GM12878 (cell line): ENCODE results near the gene ZBED1. TPM values are rescaled to one million over a fixed set of nuclear protein-coding genes. Genes with fewer than 3 reads are reported as not detected.

Source experiments
- ATAC-seq: fragments of 200-7000 bp; cut with Tn5 transposase; 3 replicates; pipeline ENCODE4 v1.9.1; 2020; ENCODE audit warnings: mild to moderate bottlenecking, moderate library complexity
- BruUV-seq: library from RNA; stranded (reverse); fragments of 400-500 nt; replicated peaks from 2 replicates; lab custom pipeline; 2021; lab: Mats Ljungman, UMichigan
- CTCF ChIA-PET: fragments of 300-600 bp; sonication (Branson Sonifier 250); formaldehyde crosslinking; extraction: SDS; loops from one replicate; lab custom pipeline; 2021; ENCODE audit warnings: inconsistent platforms; lab: Yijun Ruan, JAX
- POLR2A ChIA-PET: fragments of 350-600 bp; formaldehyde crosslinking; extraction: SDS; loops from one replicate; lab custom pipeline; 2021; ENCODE audit warnings: inconsistent platforms; lab: Charles Lee
- RAD21 ChIA-PET: fragments of 300-600 bp; sonication (Branson Sonifier 250); formaldehyde crosslinking; loops from one replicate; lab custom pipeline; 2023; ENCODE audit warnings: antibody characterized with exemption; ENCODE audit not compliant: unreplicated experiment; lab: Charles Lee
- SMC1A ChIA-PET: fragments of 300-600 bp; sonication (Branson Sonifier 250); formaldehyde crosslinking; loops from one replicate; lab custom pipeline; 2023; ENCODE audit not compliant: unreplicated experiment, uncharacterized antibody; lab: Charles Lee
- DNase-seq: peaks from one replicate; pipeline ENCODE4 v3.0.0-alpha.2; 2011; ENCODE audit warnings: low read depth, low spot score
- FAIRE-seq: peaks from 3 replicates; lab custom pipeline; 2011; peaks lifted over from hg19 to GRCh38; lab: Jason Lieb, UNC
- H2AFZ ChIP-seq: 2 replicates; pipeline ENCODE4 v1.6.0; 2011; ENCODE audit warnings: low read depth, low read length, control low read depth; ENCODE audit not compliant: control insufficient read depth
- H3K27ac ChIP-seq: 2 replicates; pipeline ENCODE4 v1.5.1; 2011; ENCODE audit warnings: control low read depth; ENCODE audit not compliant: control insufficient read depth, insufficient read depth
- H3K27me3 ChIP-seq, 2 experiments: replicated peaks in 1 of 2; 2 replicates each; pipeline versions ENCODE4 v1.6.0 to v1.6.1; 2011; ENCODE audit warnings: low read length in 1 of 2; ENCODE audit not compliant: control insufficient read depth in 2 of 2, insufficient read depth in 2 of 2
- H3K36me3 ChIP-seq, 2 experiments: 2 replicates each; pipeline ENCODE4 v1.5.1; 2011; ENCODE audit warnings: low read length in 1 of 2; ENCODE audit not compliant: control insufficient read depth in 2 of 2, insufficient read depth in 2 of 2
- H3K4me1 ChIP-seq: 2 replicates; pipeline ENCODE4 v1.6.1; 2011; ENCODE audit warnings: mild to moderate bottlenecking, low read length, moderate library complexity, mixed read lengths; ENCODE audit not compliant: control insufficient read depth, insufficient read depth
- H3K4me2 ChIP-seq: 2 replicates; pipeline ENCODE4 v1.6.0; 2011; ENCODE audit warnings: control low read depth; ENCODE audit not compliant: control insufficient read depth, insufficient read depth
- H3K4me3 ChIP-seq: fragments of 200-600 bp; sonication (generic); 2 replicates; pipeline ENCODE4 v1.5.1; 2016
- H3K79me2 ChIP-seq: 2 replicates; pipeline ENCODE4 v1.6.0; 2011; ENCODE audit warnings: low read length; ENCODE audit not compliant: control insufficient read depth, insufficient read depth
- H3K9ac ChIP-seq: 2 replicates; pipeline ENCODE4 v1.8.0; 2011; ENCODE audit warnings: low read length, control low read depth, mixed read lengths; ENCODE audit not compliant: control insufficient read depth, insufficient read depth
- H3K9me3 ChIP-seq: replicated peaks from 3 replicates; pipeline ENCODE4 v1.5.1; 2011; ENCODE audit warnings: mild to moderate bottlenecking, low read length; ENCODE audit not compliant: control insufficient read depth, insufficient read depth
- H4K20me1 ChIP-seq: 2 replicates; pipeline ENCODE4 v1.6.0; 2011; ENCODE audit not compliant: control insufficient read depth, insufficient read depth
- BCL11A ChIP-seq: IDR thresholded peaks from 2 replicates; pipeline ENCODE4 v1.6.1; 2011; ENCODE audit warnings: low read depth, low read length
- CBX5 ChIP-seq: sonication (generic); IDR thresholded peaks from 2 replicates; pipeline ENCODE4 v1.6.1; 2016; ENCODE audit warnings: low read depth, moderate library complexity, mild to moderate bottlenecking, inconsistent platforms
- DPF2 ChIP-seq: fragments of 450-650 bp; IDR thresholded peaks from 2 replicates; pipeline ENCODE4 v1.6.1; 2017; ENCODE audit warnings: mild to moderate bottlenecking
- ETV6 ChIP-seq, 2 experiments: fragments of 450-650 bp in 1 of 2; IDR thresholded peaks in 1 of 2; conservative IDR thresholded peaks in 1 of 2; 2 replicates each; pipeline ENCODE4 v1.6.1; 2014; ENCODE audit warnings: antibody characterized with exemption in 1 of 2, borderline replicate concordance in 1 of 2, low read depth in 1 of 2, mild to moderate bottlenecking in 1 of 2, moderate library complexity in 1 of 2
- FOXM1 ChIP-seq: IDR thresholded peaks from 2 replicates; pipeline ENCODE4 v1.6.1; 2012; ENCODE audit warnings: low read depth, mild to moderate bottlenecking, inconsistent platforms, low read length, moderate library complexity
- GABPA ChIP-seq: IDR thresholded peaks from 2 replicates; pipeline ENCODE4 v1.6.1; 2014; ENCODE audit warnings: antibody characterized with exemption, low read depth, mild to moderate bottlenecking, inconsistent platforms
- KAT2A ChIP-seq: conservative IDR thresholded peaks from 2 replicates; pipeline ENCODE4 v1.6.1; 2011; ENCODE audit warnings: low read depth, low read length; ENCODE audit not compliant: control insufficient read depth
- MYB ChIP-seq: fragments of 150-350 bp; IDR thresholded peaks from 2 replicates; pipeline ENCODE4 v1.6.1; 2014; ENCODE audit warnings: mild to moderate bottlenecking, low read depth, low read length, borderline replicate concordance
- NBN ChIP-seq: fragments of 450-650 bp; IDR thresholded peaks from 2 replicates; pipeline ENCODE4 v1.6.1; 2016
- NFYA ChIP-seq: IDR thresholded peaks from 2 replicates; pipeline ENCODE4 v1.6.1; 2011; ENCODE audit warnings: low read depth, mild to moderate bottlenecking, low read length, improper control_type of control experiment, borderline replicate concordance
- NR2C1 ChIP-seq: fragments of 450-650 bp; IDR thresholded peaks from 2 replicates; pipeline ENCODE4 v1.6.1; 2017; ENCODE audit warnings: antibody characterized with exemption, mild to moderate bottlenecking, moderate library complexity
- NRF1 ChIP-seq: conservative IDR thresholded peaks from 2 replicates; pipeline ENCODE4 v1.6.1; 2011; ENCODE audit warnings: mild to moderate bottlenecking, low read depth, low read length, improper control_type of control experiment
- SUPT20H ChIP-seq: IDR thresholded peaks from 2 replicates; pipeline ENCODE4 v1.6.1; 2011; ENCODE audit warnings: low read depth, mild to moderate bottlenecking, low read length, moderate library complexity, borderline replicate concordance; ENCODE audit not compliant: control insufficient read depth
- SUZ12 ChIP-seq: fragments of 200-600 bp; sonication (generic); IDR thresholded peaks from one replicate; pipeline ENCODE4 v1.6.1; 2018; ENCODE audit warnings: antibody characterized with exemption, mild to moderate bottlenecking; ENCODE audit not compliant: unreplicated experiment
- WGBS: methylation state at CpG from one replicate; pipeline ENCODE4 v1.1.6; 2016; ENCODE audit warnings: low lambda C conversion rate; ENCODE audit not compliant: insufficient replicate concordance, insufficient coverage; ENCODE audit errors: missing lambda C conversion rate; 5-methylcytosine and 5-hydroxymethylcytosine counted together
- in situ Hi-C: fragments of 300-500 bp; cut with MboI; formaldehyde crosslinking; loops from 9 replicates; pipeline ENCODE4 v1.14.3; 2018; ENCODE audit warnings: mixed read lengths
- intact Hi-C: fragments of 100-400 bp; cut with micrococcal nuclease; formaldehyde crosslinking; loops from one replicate; pipeline ENCODE4 v1.14.2; 2022; ENCODE audit not compliant: unreplicated experiment
- polyA plus RNA-seq, 11 experiments: library from polyadenylated mRNA; depleted of rRNA in 4 of 11; unstranded in 6 of 11; stranded (reverse) in 5 of 11; fragments of >200 nt; fragmentation: Nextera tagmentation in 4 of 11; fragmentation: Illumina TruSeq in 1 of 11; extraction: Ambion mirVana in 4 of 11; extraction: Trizol in 1 of 11; gene quantifications; 1 replicate in 1 of 11; 2 replicates in 10 of 11; pipeline versions ENCODE4 v1.2.1 to v1.2.3, GENCODE V29; 2011 to 2016; ENCODE audit warnings: inconsistent platforms in 2 of 11, missing spikeins in 2 of 11, low read depth in 1 of 11
- total RNA-seq, 4 experiments: library from RNA; depleted of rRNA in 3 of 4; stranded (reverse); fragments of >200 nt in 3 of 4; fragmentation: Illumina TruSeq in 1 of 4; extraction: Trizol in 1 of 4; gene quantifications; 2 replicates each; pipeline versions ENCODE4 v1.2.1 to v1.2.3, GENCODE V29; 2013 to 2021
- TF ChIP-seq, protein P1 (sequence below): IDR thresholded peaks from 2 replicates; pipeline ENCODE4 v1.6.1; 2012; ENCODE audit warnings: low read depth, low read length, improper control_type of control experiment
- TF ChIP-seq, protein P2 (sequence below): IDR thresholded peaks from 2 replicates; pipeline ENCODE4 v1.6.1; 2011; ENCODE audit warnings: borderline replicate concordance, low read depth, mild to moderate bottlenecking, moderate library complexity, low read length; ENCODE audit not compliant: insufficient read depth, poor library complexity, severe bottlenecking

The ZBED1 gene
- total and polyA plus RNA-seq, 10 of the 15 experiments (the other 5 are each of a cell fraction or from before 2014, with no cell fraction given) = 1.9 to 75.5 (median 40.5) TPM

DNA sequence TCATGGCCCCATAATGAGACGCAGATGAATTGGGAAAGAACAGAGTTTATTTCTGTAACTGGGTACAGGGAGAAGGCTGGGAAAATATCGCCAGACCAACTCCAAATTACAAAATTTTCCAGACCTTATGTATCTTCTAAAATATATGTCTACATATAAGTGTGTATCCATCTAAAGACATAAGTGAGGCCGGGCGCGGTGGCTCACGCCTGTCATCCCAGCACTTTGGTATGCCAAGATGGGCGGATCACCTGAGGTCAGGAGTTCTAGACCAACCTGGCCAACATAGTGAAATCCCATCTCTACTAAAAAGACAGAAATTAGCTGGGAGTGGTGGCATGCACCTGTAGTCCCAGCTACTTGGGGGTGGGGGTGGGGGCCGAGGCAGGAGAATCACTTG lies 11.7 kb upstream of the ZBED1 start:
- FAIRE-seq (no peak), DNase-seq (no peak), ATAC-seq (no peak)
- CTCF ChIA-PET = no interaction called here
- Histone ChIP-seq H3K9ac (no peak overlapping the region), H3K4me2 (no peak overlapping the region), H2AFZ (no peak overlapping the region), H3K27ac (no peak overlapping the region), H3K79me2 (no peaks in the 10 kb centered on the region), H4K20me1 (no peaks in the 10 kb centered on the region), H3K9me3 (no peaks in the 10 kb centered on the region), H3K4me1 (peaks cover 29% of the 10 kb centered on the region), H3K4me3 (no peak overlapping the region), H3K27me3 (no peaks in the 10 kb centered on the region), H3K36me3 (no peaks in the 10 kb centered on the region)
- SMC1A ChIA-PET = no interaction called here
- 93% methylated on average over 8 of the region's 8 CpGs for WGBS
- no TSS peak for BruUV-seq
- POLR2A ChIA-PET = no interaction called here
- intact Hi-C loops = no loop called here
- RAD21 ChIA-PET = no interaction called here
- in situ Hi-C loops = loop anchor here (25.0 kb wide), 1 partner anchor 1050 kb away; the partner anchor contains the start of gene ASMTL
- no peak for TF ChIP-seq FOXM1
- TF ChIP-seq, protein P1, sequence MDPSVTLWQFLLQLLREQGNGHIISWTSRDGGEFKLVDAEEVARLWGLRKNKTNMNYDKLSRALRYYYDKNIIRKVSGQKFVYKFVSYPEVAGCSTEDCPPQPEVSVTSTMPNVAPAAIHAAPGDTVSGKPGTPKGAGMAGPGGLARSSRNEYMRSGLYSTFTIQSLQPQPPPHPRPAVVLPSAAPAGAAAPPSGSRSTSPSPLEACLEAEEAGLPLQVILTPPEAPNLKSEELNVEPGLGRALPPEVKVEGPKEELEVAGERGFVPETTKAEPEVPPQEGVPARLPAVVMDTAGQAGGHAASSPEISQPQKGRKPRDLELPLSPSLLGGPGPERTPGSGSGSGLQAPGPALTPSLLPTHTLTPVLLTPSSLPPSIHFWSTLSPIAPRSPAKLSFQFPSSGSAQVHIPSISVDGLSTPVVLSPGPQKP = no peak
- TF ChIP-seq KAT2A = no peak
- TF ChIP-seq NR2C1 = no peak
- no peak for TF ChIP-seq CBX5
- TF ChIP-seq NFYA = no peak
- TF ChIP-seq SUZ12 = no peak
- TF ChIP-seq DPF2 = no peak
- no peak for TF ChIP-seq ETV6 (conservative IDR thresholded peaks at IDR 0.05 in 1 of 2, IDR thresholded peaks at IDR 0.05 in 1 of 2; ENCODE audit: borderline replicate concordance in 1 of 2, low read depth in 1 of 2)
- TF ChIP-seq, protein P2, sequence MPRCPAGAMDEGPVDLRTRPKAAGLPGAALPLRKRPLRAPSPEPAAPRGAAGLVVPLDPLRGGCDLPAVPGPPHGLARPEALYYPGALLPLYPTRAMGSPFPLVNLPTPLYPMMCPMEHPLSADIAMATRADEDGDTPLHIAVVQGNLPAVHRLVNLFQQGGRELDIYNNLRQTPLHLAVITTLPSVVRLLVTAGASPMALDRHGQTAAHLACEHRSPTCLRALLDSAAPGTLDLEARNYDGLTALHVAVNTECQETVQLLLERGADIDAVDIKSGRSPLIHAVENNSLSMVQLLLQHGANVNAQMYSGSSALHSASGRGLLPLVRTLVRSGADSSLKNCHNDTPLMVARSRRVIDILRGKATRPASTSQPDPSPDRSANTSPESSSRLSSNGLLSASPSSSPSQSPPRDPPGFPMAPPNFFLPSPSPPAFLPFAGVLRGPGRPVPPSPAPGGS = no peak
- TF ChIP-seq NBN = no peak
- TF ChIP-seq NRF1 = no peak
- TF ChIP-seq GABPA = no peak
- no peak for TF ChIP-seq SUPT20H
- no peak for TF ChIP-seq MYB
- no peak for TF ChIP-seq BCL11A
